Anterior cingulate cortex (tissue), 58 donors: ENCODE results near the gene CTF1.

ENCODE experiments used
- DNase-seq, 58 donors: peaks; one replicate each; lab custom pipeline; 2025; lab: John Stamatoyannopoulos, UW

CTF1 gene

DNA sequence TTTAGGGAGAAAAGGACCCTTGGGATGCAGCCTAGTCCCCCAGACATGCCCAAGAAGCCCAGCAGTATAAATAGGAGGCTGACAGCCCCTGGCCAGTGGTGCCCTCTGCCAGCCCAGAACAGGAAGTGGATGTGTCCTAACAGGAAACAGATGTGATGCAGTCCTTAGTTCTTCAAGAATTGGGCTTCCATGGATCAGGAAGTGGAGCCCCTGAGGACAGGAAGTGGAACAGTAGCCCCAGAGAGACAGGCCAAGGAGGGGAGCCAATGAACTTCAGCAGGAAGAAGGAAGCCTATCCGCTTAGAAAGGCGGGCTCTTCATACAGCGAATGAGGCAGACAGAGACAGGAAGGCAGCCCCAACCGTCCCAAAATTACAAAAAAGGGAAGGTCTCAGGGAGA lies 7.2 kb downstream of the CTF1 start:
- peak in 12 of 58 donors; percentile 5 to 36 (median 22) for DNase-seq

DNA sequence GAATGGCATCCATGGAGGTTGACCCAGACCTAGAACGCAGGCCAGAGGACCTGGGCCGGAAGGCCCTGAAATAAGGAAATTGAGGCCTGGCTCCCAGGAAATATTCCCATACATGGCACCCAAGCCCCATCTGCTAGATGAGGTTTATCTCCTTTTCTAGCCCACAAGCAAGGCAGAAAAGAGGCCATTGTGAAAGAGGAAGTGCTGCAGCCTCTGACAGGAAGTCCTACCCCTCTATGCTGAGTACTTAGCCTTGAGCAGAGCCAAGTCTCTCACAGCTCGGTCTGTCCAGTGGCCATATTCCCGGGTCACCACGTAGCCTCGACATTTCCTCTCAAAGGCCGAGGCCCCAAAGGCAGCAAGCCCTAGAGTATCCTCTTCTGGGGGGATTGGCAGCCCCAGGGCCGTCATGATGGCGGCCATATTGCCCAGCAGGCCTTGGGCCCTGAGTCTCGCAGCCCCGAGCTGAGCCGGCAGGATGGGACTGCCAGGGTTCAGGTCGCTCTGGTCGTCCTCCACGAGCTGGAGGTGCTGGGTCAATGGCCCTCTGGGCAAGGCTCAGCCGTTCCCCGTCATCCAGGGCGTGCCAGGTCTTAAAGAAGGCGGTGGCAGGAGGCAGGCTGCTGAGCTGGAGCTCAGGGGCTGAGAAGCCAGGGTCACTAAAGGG lies 7.8 kb downstream of the CTF1 start:
- no peak for DNase-seq

DNA sequence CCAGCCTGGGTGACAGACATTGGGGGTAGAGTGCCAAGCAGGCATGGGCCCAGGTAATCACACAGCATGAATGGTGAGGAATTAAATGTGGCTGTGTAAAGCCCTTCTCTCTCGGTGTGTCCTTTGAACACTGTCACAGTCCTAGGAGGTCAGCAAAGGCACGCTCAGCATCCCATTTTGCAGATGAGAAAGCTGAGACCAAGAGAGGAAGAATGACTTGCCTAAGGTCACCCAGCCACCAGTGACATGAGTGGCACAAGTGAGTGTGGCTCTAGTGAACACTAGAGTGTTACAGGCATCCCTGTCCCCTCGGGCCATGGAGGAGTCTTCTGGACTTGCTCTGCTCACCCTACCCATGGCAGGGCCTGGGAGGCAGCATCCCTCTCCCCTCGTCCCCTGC lies 10.7 kb downstream of the CTF1 start:
- DNase-seq = no peak

DNA sequence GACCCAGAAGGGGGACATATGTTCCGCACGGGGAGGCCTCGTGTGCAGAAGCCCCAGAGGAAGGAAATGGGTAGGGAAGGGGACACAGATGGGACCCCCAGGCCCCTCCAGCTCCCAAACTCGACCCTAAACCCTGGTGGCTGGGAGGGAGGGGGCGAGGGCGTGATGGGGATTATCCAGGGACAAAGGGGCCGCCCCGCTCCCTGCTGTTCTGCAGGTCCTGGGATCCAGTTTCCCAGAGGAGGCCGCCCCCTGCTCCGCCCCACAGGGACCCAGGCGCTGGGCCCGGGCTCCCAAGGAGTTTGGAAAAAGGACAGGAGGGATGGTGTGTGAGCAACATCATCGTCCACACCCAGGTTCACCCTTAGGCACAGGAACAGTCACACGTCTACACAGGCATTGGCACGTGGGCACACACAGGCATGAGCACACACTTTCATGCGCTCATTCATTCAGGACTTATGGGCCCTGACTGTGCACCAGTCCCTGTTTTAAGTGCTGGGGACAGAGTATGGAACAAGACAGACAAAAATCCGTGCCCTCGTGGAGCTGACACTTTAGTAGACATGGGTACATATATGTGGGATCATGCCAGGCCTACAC lies 14.1 kb downstream of the CTF1 start:
- no peak for DNase-seq

DNA sequence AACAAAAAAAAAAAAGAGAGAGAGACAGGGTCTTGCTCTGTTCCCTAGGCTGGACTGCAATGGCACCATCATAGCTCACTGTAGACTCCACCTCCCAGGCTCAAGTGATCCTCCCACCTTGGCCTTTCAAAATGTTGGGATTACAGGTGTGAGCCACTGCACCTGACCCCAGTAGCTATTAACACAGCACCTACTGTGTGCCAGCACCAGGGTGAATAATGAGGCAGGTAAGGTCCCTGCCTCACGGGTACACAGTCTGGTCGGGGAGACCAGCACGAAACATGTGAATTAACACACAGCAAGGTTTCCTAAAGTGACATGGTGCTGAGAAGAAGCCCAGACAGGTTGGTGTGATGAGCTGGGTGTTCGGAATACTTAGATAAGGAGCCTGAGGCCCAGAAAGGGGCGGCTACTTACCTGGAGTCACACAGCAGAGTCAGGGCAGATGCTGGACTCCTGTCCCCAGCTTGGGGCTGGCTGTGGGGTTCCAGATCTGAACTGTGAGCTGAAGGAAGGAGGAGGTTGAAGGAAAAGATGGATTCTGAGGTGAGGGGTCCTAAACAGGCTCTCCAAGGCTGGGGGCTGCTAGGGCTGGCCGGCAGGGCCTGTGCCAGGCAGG lies 16.5 kb downstream of the CTF1 start:
- DNase-seq = no peak

DNA sequence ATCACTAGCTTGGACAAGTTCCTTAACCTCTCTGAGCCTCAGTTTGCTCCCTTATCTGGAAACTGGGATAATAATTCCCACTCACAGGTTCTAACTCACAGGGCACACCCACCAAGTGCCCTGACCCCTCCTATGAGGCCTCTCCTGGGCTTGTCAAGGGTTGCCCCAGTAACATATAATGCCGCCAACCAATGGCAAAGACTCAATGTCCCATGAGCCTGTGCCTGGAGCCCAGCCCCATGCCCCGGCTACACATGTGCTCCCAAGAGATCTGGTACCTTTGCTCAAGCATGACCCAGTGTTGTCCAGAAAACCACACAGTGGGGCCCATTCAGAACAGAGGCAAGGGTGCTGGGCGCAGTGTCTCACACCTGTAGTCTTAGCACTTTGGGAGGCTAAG lies 18.4 kb downstream of the CTF1 start:
- no peak for DNase-seq

DNA sequence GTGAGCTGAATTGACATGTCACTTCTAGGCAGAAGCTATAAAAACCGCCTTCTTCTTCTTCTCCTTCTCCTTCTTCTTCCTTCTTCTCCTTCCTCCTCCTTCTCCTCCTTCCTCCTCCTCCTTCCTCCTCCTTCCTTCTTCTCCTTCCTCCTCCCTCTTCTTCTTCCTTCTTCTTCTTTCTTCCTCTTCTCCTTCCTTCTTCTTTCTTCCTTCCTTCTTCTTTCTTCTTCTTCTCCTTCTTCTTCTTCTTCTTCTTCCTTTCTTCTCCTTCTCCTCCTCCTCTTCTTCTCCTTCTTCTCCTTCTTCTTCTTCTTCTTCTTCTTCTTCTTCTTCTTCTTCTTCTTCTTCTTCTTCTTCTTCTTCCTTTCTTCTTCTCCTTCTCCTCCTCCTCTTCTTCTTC lies 22.2 kb downstream of the CTF1 start:
- no peak for DNase-seq

DNA sequence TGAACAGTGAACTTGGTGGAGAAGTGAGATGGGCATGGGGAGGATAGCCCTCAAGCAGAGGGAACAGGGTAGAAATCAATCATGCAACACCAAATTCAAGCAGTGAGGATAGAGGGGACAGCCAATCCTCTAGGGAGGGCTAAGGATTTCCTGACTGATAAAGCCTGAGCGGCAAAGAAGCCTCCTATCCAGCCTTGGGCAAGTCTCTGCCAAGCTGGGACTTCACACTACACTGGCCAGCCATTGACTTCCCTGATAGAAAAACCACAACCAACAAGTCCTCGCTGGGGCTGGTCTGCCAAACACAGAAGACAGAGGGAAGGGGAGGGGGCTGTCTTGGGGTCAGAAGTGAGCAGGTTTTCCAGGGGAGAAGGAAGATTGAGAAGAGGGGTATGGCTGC lies 24.5 kb downstream of the CTF1 start:
- DNase-seq = no peak

DNA sequence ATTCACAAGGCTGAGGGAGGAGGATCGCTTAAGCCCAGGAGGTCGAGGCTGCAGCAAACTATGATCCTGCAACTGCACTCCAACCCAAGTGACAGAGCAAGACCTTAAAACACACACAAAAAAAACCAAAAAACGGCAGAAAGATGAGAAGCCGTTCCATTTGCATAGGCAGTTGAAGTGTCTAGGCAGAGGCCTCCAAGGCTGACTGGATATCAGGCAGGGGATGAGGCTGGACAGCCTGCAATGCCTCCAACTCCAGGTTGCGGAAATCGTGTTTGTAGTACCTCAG lies 25.0 kb downstream of the CTF1 start:
- no peak for DNase-seq

DNA sequence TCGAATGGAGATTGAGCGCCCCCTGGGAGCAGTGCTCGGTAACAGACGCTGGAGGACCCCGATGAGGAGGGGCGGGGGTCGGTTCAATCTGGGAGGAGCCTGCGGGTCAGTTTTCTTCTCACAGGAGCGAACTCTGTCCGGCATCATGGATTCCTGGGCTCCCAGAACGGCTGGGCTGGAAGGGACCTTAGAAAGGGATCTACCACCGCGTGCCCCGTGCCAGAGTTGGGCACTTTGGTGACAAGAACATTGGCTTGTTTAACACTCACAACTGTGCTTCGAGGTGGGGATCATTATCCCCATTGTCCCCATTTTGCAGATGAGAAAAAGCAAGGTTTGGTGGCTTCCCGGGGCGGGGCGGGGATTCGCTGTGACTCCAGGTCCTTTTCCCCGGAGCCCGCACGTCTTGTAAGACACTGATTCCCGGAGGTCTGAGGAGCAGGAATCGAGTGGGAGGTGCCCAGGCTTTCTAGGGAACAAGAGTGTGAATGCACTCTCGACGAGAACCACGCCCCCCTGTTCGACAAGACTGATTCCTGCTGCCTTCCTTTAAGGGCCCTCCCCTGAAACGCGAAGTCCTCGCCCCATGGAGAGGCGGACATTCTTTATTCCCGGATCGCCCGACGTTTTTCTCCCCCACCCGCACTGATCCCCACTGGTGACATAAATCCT lies 25.5 kb downstream of the CTF1 start:
- DNase-seq = peak; percentile 30 to 92 (median 77)

DNA sequence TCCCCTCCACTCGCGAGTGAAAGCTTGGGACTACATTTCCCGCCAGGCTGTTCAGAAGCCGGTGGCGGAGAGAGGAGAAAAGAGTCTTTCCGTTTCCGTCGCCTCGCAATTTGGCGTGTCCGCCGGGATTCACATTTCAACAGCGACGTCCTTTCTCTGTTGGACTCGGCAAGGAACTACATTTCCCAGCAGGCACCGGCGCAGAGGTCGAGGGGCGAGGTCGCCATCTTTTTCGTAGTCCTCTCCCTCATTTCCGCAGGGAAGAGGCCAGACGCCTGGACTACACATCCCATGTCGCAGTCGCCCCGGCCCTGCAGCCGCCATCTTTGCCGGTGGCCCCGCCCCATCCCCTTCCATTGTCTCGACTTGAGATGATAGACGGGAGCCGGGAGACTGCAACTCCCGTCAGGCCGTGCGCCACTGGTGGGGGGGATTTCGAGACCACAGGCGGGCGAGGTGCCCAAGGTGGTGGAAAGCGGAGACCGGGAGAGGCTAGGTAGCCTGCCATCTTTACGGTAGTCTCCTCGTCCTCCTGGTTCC lies 26.1 kb downstream of the CTF1 start:
- peak; percentile 93 to 100 (median 100) for DNase-seq

DNA sequence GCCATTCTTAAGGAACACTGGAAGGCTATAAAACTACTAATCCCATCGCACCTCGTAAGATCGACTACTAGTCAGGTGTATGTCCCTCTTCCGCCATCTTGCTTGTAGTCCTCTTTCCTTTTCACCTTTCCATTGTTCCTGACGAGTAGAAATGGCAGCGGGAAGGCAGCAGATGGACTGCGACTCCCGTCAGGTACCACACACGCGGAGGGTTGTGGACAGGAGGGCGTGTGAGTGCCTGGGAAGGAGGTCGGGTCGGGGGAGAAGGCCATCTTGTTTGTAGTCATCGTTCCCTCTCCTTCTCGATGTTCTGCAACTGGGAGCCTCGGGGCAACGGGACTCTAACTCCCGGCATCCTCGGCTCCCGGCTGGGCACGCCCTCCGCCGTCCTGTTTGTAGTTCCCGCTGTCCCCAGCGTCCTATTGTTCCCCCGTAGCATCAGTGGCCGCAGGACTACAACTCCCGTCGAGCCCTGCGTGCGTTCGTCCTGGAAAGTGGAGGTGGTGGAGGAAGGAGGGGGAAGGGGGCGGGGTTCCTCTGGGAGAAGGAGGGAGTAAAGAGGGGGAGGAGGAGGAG lies 26.6 kb downstream of the CTF1 start:
- DNase-seq = peak; percentile 86 to 100 (median 99)

DNA sequence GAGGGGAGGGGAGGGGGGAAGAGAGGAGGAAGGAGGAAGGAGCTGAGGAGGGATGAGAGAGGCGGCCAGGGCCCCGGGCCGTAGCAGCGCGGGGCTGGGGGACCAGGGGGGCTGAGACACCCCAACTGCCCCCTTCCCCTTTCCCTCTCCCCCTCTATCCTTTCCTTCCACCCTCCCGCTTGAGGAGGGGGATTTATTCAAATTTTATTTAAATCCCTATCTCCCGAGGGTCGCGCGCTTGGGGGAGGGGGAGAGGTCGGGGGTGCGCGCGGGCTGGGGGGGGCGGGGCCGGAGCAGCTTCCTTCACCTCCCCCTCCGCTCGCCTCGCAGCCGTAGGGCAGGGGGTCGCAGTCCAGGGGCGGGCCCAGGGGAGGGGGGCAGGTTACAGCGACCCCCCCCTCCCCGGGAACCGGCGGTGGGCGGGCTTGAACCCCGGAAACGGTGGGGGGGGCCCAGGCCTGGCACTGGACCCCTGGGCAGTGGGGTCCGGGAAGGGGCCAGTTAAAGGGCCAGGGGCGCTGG lies 27.2 kb downstream of the CTF1 start, which contains the start of gene FBXL19:
FBXL19 (plus strand) TSS at position 19 of the 522 bp plus-strand sequence. CDS start 2,183 bp downstream, outside the sequence.
- peak in 5 of 58 donors; percentile 12 to 61 (median 40) for DNase-seq

DNA sequence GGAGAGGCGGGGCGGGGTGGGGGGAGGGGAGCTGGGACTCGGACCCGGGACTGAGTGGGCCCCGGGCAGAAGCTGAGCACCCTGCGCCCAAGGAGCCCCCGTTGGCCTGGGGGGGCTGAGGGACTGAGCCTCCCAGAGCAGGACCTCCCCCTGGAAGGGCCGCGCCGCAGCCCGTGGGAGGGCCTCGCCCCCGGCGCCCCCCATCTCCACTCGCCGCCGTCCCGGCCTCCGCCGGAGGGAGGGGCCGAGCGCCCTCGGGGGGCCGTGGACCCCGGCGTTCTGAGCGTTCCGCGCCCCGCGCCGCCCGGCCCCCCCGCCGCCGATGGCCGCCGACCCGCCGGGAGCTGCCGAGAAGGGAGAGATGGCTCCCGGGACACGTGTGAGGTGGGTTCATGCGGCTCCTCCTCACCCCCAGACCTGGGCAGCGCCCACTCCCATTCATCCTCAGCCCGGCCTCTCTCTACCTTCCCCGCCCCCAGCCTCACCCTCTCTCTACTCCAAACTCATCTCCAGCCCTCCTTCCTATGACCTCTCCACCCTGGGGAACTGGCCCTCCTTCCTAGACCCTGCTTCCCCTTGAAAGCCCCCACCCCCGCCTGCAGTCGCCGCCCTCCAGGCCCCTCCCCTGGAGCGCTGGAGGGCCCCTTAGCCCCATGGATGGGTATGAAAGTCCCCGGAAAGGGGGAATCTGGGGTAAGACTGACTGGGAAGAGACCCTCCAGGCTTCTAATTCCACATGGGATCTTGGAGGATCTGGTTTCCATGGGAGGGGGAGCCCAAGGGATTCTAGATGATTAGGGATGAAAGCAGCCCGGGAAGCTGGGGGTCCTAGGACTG lies 27.9 kb downstream of the CTF1 start:
- peak in 2 of 58 donors; percentile 35 to 41 for DNase-seq

DNA sequence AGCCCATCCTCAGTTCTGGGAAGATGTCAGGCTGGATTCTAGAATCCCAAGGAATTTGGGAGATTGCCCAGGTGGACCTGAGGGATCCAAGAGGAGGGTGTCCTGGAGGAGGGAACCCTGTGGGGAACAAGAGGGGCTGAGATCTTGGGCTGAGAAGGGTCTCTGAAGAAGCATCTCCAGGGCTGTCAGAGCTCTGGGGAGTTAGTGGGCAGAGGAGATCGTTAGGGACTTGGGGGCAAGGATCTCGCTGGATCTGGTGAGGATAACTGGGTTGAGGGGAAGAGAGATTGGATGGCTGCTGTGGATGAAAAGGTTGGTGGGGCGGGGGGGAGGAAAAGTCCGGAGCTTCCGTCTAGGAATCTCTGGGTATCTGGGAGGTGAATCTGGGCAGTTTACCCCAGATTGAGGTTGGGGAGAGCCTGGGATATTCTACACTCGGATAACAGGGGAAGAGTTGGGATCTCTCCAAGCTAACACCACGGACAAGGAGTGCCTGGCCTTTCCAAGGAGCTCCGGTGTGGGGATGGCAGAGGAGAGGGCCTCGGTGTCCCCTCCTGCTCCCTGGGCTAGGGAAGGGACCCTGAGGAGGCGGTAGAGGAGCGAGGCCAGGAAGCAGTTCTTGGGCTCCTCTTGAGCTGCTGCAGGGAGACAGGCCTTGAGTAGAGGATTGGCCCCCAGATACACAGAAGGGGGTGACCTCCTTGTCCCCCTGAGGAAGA lies 28.7 kb downstream of the CTF1 start:
- peak in 2 of 58 donors; percentile 4 to 5 for DNase-seq

DNA sequence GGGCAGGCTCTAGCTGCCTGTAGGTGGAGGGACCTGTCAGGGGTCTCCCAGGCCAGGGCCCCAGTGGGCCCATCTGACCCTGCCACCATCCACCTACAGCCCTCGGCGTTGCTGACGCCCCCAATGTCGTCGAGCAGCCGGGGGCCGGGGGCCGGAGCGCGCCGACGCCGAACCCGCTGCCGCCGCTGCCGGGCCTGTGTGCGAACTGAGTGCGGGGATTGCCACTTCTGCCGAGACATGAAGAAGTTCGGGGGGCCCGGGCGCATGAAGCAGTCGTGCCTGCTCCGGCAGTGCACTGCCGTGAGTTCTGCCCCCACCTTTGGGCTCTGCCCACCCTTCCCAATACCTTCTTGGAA lies 29.2 kb downstream of the CTF1 start:
- no peak for DNase-seq

DNA sequence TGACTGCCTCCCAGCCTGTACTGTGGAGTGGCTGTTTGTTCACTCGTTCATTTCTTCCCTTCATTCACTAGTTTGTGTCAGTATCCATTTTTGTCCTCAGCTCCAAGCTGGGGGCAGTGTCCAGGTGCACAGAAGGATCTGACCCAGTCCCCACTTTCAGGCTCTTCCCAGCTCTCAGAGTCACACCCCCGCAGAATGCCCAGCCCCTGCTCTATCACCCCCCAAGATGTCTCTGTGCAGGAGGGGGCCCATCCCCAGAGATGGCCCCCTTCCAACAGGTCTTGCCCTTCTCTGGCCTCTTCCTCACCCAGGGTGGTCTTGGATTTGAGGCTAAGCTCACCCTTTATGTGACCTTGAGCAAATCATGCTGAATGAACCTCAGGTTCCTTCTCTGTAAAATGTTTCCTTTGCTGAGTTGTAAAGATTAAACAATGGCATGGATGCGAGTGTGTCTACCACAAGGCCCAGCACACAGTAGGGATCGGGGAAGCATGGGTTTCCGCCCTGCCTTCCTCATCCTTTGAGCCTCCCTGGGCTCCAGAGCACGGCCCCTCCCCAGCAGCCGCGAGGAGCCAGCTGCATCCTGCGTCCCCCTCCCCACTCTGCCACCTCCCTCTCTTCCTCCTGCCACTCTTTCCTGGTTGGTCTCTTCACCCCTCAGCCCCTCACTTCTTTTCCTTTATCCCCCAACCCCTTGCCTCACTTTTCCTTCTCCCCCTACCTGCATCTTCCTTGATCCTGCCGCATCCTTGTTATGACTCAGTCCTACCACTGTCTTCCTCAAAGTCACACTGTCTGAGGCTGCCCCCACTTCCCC lies 29.8 kb downstream of the CTF1 start:
- DNase-seq = no peak
